Pancreas (tissue), 10 donors: ENCODE measurements around the gene PAPPA2. TPM values are rescaled to one million over a fixed set of nuclear protein-coding genes. Genes with fewer than 3 reads are reported as not detected.
A peak's percentile ranks its signal among the peaks of the same experiment; 100 is the strongest.

Source experiments
- ATAC-seq, 4 donors: fragments of 200-7000 bp; cut with Tn5 transposase; one replicate each; pipeline versions ENCODE4 v1.8.0 to v1.9.1; 2020; ENCODE audit warnings: mild to moderate bottlenecking in 4 of 4, moderate library complexity in 4 of 4
- DNase-seq, 6 donors: peaks; one replicate each; pipeline ENCODE4 v3.0.0-alpha.2; 2020
- FAIRE-seq: peaks from 2 replicates; lab custom pipeline; 2012; peaks lifted over from hg19 to GRCh38; lab: Jason Lieb, UNC
- H3K27ac ChIP-seq, 4 donors: fragments of 200-600 bp; sonication (generic); 1 replicate in 3 of 4; 2 replicates in 1 of 4; pipeline versions ENCODE4 v1.5.0 to v1.8.0; 2020
- H3K27me3 ChIP-seq, 4 donors: fragments of 200-600 bp; one replicate each; pipeline ENCODE4 v1.8.0; 2021
- H3K36me3 ChIP-seq, 3 donors: fragments of 200-600 bp; sonication (generic) in 1 of 3; one replicate each; pipeline versions ENCODE4 v1.5.0 to v1.8.0; 2020 to 2021
- H3K4me1 ChIP-seq, 3 donors: fragments of 200-600 bp; one replicate each; pipeline ENCODE4 v1.8.0; 2021
- H3K4me3 ChIP-seq, 4 donors: fragments of 200-600 bp; sonication (generic) in 2 of 4; one replicate each; pipeline versions ENCODE4 v1.5.0 to v1.8.0; 2020 to 2021
- H3K9me3 ChIP-seq, 4 donors: fragments of 200-600 bp; one replicate each; pipeline ENCODE4 v1.8.0; 2021
- CTCF ChIP-seq, 4 donors: fragments of 200-600 bp; sonication (generic) in 3 of 4; IDR thresholded peaks; one replicate each; pipeline versions ENCODE4 v1.5.0 to v1.8.0; 2021; ENCODE audit warnings: antibody characterized with exemption in 4 of 4
- WGBS, 2 donors: extraction: QIAGEN DNeasy Blood & Tissue Kit; methylation state at CpG; one replicate each; pipeline ENCODE4 v1.1.7; 2013; 5-methylcytosine and 5-hydroxymethylcytosine counted together
- intact Hi-C, 3 donors: fragments of 100-400 bp; cut with DNase I; formaldehyde crosslinking; loops; one replicate each; pipeline versions ENCODE4 v1.11.1 to v1.14.2; 2022
- polyA plus RNA-seq, 2 donors: library from polyadenylated mRNA; stranded (reverse); fragments of 200-250 nt; gene quantifications; one replicate each; pipeline ENCODE4 v1.2.3, GENCODE V29; 2013
- total RNA-seq, 6 donors: library from RNA; stranded (reverse); fragmentation: NEBNext Ultra II Directional in 4 of 6; extraction: Animal tissue kit (Norgen Biotek cat#: 25700) in 4 of 6; gene quantifications; one replicate each; pipeline versions ENCODE4 v1.2.1 to v1.2.4, GENCODE V29; 2021 to 2023
- donor health status: healthy with polysubstance abuse.
- donor health status: DM: no; HTN: no; CAD: no; lungs with moderate emphysema.
- donor health status: DM: no; HTN: no; CAD: no.
- donor health status: control.
- donor health status: control.
- donor health status: Bipolar disorder and iron deficiency.
- donor health status: DM: yes; HTN: yes; CAD: no.
- donor health status: DM: no; HTN: no; CAD: no.
- donor health status: DM: no; HTN: no; CAD: no.
- donor health status: DM: yes; HTN: yes; CAD: no.

The PAPPA2 gene
- total and polyA plus RNA-seq, 8 donors = 0.51 to 6.9 (median 2.0) TPM

DNA sequence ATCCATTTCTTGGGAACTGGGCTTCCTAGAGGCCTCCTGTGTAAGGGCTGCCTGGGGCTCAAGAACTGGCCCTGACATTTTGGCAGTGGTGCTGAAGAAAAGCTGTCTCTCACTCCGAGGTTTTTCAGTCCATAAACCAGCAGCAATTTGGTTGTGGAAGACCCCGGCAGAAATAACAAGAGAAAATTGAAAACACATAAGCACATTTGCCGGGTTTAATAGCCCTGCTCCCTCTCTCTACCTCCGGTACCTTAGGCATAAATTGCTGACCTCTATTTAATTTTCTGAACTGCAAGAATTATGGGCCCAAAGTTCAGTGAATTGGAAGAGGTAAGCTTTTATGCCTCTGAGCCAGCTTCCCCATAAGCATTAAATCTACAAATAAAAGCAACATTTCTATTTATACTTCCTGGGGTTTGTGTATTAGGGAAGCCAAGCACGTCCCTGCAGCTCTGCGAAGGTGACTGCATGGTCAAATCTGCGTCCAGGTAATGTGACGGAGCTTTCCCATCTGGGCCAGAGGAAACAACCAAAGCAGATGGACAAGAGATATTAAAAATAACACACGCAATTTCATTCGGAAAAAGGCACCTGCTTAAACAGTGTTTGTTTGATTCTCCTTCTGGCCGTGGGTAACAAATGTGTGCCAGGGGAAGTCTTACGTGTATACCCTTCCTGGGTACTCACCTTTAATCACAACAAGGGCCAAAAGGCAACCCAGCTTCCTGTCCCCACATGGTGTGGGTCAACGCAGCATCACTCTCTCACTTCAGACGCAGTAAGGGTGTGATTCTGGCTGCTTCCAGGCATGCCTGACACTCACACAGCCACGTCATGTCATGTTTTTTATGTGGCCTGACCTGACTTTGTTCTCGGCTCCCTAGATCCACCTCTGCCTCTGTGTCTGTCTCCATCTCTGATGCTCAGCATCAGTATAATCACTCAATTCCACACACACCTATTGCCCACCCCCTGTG lies 69.2 kb downstream of the PAPPA2 start:
- peak in 1 of 6 donors; percentile 20 for DNase-seq
- no peak for FAIRE-seq

DNA sequence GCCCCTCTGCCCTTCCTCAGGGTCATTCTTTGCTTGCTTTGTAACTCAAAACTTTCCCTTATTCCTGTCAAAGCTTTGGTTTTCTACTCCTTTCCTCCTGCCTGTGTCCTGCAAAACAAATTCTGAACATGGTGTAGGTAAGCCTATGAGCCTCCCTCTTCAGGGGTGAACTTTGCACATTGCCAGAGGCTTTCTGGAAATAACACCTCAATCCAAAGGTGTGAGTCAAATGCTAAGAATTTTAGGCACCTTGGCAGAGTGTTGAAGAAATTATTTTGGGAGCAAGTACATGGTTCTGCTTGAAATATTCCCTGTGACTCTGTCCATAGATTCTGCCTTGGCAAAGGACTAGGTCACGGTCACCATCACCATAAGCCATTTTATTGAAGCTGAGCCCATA lies 70.0 kb downstream of the PAPPA2 start:
- intact Hi-C loops = no loop called here
- ATAC-seq (no peak), DNase-seq (no peak), FAIRE-seq (no peak)
- no peaks in the 10 kb centered on the region for H3K36me3 ChIP-seq
- no peaks in the 10 kb centered on the region for H3K27me3 ChIP-seq
- 97 to 100% methylated on average over 1 of the region's 1 CpG for WGBS, 2 donors
- H3K27ac ChIP-seq = peak overlapping the region in 1 of 4 donors; percentile 8
- TF ChIP-seq CTCF (IDR thresholded peaks at IDR 0.05) = no peak
- no peaks in the 10 kb centered on the region for H3K9me3 ChIP-seq
- no peak overlapping the region for H3K4me3 ChIP-seq
- no peaks in the 10 kb centered on the region for H3K4me1 ChIP-seq

More for the DNA sequence above, 69.2 kb downstream of the PAPPA2 start:
- H3K4me1 ChIP-seq = no peaks in the 10 kb centered on the region
- TF ChIP-seq CTCF (IDR thresholded peaks at IDR 0.05) = no peak
- peak; percentile 27 to 78 (median 63) for ATAC-seq
- H3K9me3 ChIP-seq = no peaks in the 10 kb centered on the region
- H3K27me3 ChIP-seq = no peaks in the 10 kb centered on the region
- no peaks in the 10 kb centered on the region for H3K36me3 ChIP-seq
- intact Hi-C loops = no loop called here
- no peak overlapping the region for H3K4me3 ChIP-seq
- 70 to 71% methylated on average over 16 of the region's 16 CpGs for WGBS, 2 donors
- H3K27ac ChIP-seq = peak overlapping the region in 1 of 4 donors; percentile 8

DNA sequence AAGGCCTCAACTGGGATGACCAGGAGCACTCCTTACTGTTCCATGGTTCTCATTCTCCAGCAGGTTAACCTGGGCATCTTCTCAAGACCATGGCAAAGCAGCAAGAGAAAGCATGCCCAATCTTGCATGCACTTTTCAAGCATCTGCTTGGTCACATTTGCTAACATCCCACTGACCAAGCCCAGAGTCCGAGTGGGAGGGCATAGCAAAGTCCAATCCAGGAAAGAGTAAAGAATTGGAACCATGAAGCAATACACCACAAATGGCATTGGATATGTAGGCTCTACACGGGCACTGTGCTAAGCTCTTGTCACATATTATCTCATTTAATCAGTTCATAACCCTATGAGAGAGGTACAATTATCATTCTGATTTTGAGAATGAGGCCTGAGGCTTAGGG lies 73.6 kb downstream of the PAPPA2 start:
- Histone ChIP-seq H3K27me3 (no peaks in the 10 kb centered on the region), H3K27ac (no peak overlapping the region), H3K9me3 (no peaks in the 10 kb centered on the region), H3K36me3 (no peaks in the 10 kb centered on the region), H3K4me3 (no peak overlapping the region), H3K4me1 (no peaks in the 10 kb centered on the region)
- FAIRE-seq (no peak), DNase-seq (no peak), ATAC-seq (no peak)
- intact Hi-C loops = no loop called here
- whole genome bisulfite sequencing, 2 donors = 85% methylated on average over 2 of the region's 2 CpGs
- no peak for TF ChIP-seq CTCF (IDR thresholded peaks at IDR 0.05)

GRCh38 chr1:176539018-176539417 lies 76.0 kb downstream of the PAPPA2 start:
- DNase-seq = no peak
- H3K27ac ChIP-seq = no peak overlapping the region
- H3K36me3 ChIP-seq = no peaks in the 10 kb centered on the region
- no peak overlapping the region for H3K4me3 ChIP-seq
- H3K27me3 ChIP-seq = no peaks in the 10 kb centered on the region
- no peaks in the 10 kb centered on the region for H3K9me3 ChIP-seq
- intact Hi-C loops = no loop called here
- ATAC-seq = no peak
- no peak for FAIRE-seq
- H3K4me1 ChIP-seq = no peaks in the 10 kb centered on the region
- WGBS, 2 donors = 56 to 60% methylated on average over 6 of the region's 6 CpGs
- no peak for TF ChIP-seq CTCF (IDR thresholded peaks at IDR 0.05)

DNA sequence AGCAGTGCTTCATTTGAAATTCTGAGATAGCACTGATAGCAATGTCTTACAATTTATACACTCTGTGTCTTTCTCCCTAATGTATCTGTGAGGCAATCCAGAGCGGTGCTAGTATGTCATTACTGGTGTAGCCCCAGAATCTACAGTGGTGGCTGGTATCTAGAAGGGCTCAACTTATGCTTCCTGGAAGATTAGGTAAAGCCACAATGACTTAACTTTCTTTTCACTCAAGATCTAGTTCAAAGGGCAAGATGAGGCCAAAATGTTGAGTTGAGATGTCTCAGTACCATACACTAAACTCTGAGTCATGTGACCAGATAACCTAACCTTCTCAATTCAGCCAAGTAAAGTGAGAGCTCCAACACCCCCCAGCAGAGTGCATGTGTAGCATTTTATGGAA lies 77.5 kb downstream of the PAPPA2 start:
- FAIRE-seq = no peak
- no peak for ATAC-seq
- 90 to 95% methylated on average over 1 of the region's 1 CpG for WGBS, 2 donors
- intact Hi-C loops = no loop called here
- no peak overlapping the region for H3K4me3 ChIP-seq
- H3K27ac ChIP-seq = no peak overlapping the region
- no peaks in the 10 kb centered on the region for H3K36me3 ChIP-seq
- H3K9me3 ChIP-seq = no peaks in the 10 kb centered on the region
- no peak for DNase-seq
- no peak for TF ChIP-seq CTCF (IDR thresholded peaks at IDR 0.05)
- no peaks in the 10 kb centered on the region for H3K27me3 ChIP-seq
- no peaks in the 10 kb centered on the region for H3K4me1 ChIP-seq
